ENCODE measurements around the gene CALML5.

The CALML5 gene

GRCh38 chr10:5532618-5533097, 33.3 kb upstream of the CALML5 start:
- no peak for DNase-seq

DNA sequence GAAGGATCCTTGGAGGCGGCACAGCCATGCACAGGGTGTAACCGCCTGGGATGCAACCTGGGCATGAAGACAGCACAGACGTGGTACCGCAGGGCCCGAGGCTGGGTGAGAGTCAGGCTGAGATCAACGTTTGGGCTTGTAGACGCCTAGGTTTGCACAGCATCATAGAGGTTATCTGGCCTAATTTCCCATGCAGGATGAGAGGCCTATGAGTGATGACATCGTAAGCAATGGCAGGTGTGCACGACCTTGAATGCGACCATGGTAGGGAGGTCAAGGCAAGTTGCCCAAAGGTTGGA, 32.9 kb upstream of the CALML5 start:
- no peak for DNase-seq

GRCh38 chr10:5531558-5532306, 32.4 kb upstream of the CALML5 start:
- no peak for DNase-seq

DNA sequence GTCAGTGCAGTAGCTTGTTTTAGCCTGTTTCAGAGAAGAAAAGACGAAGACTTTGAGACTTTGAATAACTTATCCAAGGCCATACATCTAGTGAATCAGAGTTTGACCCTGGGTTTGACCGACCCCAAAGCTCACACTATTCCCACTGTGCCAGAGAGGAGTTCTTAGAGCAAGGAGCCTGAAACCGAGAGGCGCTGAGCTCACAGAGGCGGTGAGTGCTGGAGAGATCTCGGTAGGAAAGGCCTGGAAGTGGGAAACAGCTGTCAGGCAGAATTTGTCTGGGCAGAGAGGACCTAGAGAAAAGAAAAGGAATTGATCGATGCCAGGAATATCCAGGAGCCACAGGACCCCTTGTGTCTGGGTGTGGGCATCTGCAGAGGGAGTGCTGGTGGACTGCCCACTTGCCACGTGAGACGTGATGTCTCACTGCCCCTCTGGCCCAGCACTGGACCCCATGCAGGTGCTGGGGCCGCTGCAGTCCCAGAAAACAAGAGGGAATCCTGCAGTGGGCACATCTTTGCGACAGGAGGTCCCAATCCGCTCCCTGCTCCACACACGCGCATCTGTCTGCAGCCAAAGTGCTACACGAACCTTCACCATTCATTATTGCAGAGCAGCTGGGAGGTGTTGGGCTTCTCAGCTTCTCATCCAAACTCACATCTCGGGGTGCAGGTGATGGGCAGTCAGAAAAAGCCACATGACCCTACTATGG, 31.6 kb upstream of the CALML5 start:
- no peak for DNase-seq

GRCh38 chr10:5530412-5530806, 31.0 kb upstream of the CALML5 start:
- DNase-seq, result no peak

DNA sequence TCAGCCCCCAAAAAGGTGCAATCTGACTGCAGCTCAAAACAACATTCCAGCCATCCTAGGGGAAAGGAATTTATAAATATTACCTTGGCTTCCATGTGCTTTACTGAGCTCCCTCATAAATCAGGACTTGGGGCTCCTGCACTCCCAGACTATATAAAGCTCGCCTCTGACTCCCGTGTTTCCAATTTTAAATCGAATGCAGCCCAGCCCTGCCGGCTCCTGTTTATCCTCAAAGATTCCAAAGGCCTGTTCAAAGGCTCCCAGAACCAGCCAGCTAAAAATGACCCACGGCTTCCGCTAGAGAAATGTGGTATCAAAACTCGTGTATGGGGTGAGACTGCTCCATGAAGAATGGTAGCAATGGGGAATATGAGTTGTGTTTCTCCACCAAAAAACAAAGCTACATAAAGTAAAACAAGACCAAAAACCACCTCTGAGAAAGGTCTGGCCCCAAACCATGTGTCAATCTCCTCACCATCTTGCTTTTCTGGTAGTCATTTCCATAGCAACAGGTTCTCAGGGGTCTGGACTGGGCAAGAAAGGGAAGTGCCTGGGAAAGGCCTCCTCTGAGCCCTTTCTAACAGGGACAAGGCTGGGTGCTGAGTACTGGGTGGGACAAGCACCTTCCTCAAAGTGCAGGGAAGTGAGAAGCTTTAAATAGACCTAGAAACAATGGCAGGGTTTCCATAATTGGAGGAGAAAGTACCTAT, 30.5 kb upstream of the CALML5 start:
- no peak for DNase-seq

DNA sequence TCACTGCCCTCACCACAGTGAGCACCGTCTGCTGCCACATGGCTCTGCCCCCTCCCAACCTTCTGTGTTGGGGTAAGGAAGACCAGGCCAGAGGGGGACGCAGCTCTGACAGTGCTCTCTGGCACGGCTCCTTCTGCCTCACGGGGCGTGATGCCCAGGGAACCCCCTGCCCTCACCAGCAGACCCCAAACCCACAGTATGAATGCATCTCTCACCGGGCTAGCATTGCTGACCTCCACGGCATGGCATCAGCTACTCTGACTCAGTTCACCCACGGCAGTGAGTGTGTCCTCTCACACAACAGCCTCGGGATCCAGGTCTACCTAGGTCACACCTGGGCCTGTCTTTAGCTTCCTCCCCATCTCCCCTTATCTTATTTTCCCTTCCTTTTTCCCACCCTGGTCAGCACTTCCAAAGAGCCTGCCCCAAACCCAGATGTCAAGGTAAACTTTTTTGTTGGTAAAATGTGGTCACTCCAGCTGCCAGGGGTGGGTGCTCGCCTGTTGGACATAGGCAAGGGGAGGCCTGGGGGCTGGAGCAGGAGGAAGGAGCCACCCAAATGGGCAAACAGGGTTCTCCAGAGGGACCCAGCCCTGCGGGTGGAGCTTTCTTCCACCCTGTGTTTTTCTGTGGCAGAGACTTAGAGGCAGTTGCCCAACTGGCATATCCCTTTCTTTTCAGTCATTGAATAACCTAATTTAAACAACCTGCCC, 29.8 kb upstream of the CALML5 start:
- DNase-seq, result no peak

DNA sequence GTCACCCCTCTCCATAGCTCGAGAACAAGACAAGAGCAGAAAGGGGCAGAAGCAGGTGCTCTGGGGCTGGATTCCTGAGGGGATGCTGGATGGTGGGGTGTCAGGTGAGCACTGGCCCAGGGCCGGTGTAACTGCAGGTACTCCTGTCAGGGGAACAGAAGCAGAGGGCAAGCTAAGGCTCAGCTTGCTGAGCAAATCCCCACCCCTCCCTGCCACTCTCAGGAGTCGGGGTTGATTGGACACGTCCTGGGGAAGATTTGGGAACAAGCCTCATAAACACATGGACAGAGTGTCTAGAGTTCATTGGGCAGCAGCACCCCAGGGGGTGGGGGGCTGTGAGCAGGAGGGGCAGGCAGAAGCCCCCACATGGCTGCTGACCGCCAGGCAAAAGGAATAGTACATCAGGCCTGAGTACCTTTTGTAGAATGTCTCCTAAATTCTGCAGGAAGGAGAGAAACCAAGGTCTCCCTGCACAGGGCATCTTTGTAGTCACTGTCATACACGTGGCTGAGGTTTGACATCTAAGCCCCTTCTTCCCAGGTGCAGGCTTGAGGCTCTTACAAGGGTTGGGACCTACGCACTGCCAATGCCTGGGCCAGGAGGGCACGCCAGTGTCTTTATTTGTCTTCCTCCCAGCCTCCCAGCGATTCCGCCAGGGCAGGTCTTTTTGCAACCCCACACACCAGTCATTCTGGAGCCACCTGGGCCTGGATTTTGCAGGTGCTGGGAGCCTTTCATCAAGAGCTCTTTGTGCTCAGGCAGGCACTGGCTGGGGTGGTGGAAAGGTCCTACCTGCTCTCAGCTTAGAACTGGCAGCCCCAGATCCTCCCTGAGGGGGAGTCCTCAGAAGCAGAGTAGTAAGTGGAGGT, 28.2 kb upstream of the CALML5 start:
- no peak for DNase-seq

- DNase-seq, result no peak
Observed at GRCh38 chr10:5526691-5527331, 27.4 kb upstream of the CALML5 start.

GRCh38 chr10:5525561-5526341, 26.4 kb upstream of the CALML5 start:
- no peak for DNase-seq

DNA sequence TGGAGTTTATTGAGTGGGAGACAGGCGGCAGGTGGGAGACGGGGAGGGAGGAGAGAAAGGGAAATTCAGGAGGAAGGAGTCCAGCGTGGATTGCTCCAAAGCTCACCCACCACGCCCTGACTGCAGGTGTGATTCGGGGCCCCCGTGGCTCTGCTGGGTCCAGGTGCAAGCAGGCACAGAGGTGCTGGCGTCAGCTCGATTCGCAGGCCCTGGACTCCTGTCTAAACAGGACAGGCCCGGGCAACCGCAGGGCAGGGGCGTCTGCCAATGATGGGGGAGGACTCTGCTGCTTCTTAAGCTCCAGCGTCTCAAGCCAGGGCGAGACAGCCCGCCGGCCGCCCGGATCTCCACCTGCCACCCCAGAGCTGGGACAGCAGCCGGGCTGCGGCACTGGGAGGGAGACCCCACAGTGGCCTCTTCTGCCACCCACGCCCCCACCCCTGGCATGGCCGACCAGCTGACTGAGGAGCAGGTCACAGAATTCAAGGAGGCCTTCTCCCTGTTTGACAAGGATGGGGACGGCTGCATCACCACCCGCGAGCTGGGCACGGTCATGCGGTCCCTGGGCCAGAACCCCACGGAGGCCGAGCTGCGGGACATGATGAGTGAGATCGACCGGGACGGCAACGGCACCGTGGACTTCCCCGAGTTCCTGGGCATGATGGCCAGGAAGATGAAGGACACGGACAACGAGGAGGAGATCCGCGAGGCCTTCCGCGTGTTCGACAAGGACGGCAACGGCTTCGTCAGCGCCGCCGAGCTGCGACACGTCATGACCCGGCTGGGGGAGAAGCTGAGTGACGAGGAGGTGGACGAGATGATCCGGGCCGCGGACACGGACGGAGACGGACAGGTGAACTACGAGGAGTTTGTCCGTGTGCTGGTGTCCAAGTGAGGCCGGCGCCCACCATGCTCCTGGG, 25.5 kb upstream of the CALML5 start, which contains the start of gene CALML3:
Gene CALML3, plus strand, starts transcription at position 321 of the 920 bp plus-strand sequence. Its CDS starts 125 bp downstream, at position 446.
- DNase-seq, result no peak

- DNase-seq, result no peak
Observed at GRCh38 chr10:5523796-5524574, 24.6 kb upstream of the CALML5 start.

GRCh38 chr10:5522913-5523560, 23.7 kb upstream of the CALML5 start:
- DNase-seq, result no peak

- no peak for DNase-seq
Observed at GRCh38 chr10:5519054-5519453, 19.7 kb upstream of the CALML5 start.

DNA sequence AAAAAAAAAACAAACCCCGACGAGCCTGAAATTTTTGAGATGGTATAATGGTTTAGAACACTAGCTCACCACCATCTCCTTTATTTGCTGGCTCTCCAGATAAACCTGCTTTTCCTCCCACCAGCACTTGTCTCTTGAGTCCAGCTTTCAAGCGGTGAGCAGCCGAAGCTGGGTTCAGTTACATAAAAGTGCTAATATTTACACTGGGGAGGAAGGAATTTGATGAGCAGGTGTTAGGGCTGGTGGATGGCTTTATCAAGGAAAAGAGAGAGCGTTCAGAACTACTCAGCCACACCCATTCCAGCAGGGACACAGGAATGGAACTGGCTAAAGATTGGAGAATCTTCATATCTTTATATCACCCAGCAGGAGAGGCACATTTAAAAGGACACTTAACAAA, 18.8 kb upstream of the CALML5 start:
- no peak for DNase-seq

GRCh38 chr10:5517546-5517945, 18.2 kb upstream of the CALML5 start:
- DNase-seq, result no peak

- no peak for DNase-seq
Observed at GRCh38 chr10:5515948-5516761, 16.8 kb upstream of the CALML5 start.

Measured in inflammatory macrophage treated with lipopolysaccharide for 1 hour (primary cell).